OCI-LY7 (cell line): ENCODE results near the gene NPAS2.

Source experiments
- CTCF ChIP-seq: fragments of 200-600 bp; sonication (generic); conservative IDR thresholded peaks from 2 replicates; pipeline ENCODE4 v1.5.1; 2014; ENCODE audit warnings: mild to moderate bottlenecking, antibody characterized with exemption, low read length, moderate library complexity, mixed read lengths
- EZH2phosphoT487 ChIP-seq: fragments of 200-600 bp; sonication (generic); IDR thresholded peaks from 2 replicates; pipeline ENCODE4 v1.6.1; 2018; ENCODE audit warnings: low read depth, borderline replicate concordance, mild to moderate bottlenecking, mixed run types, antibody characterized with exemption, low read length, moderate library complexity, mixed read lengths

GRCh38 chr2:100835006-100835659 lies 15.2 kb downstream of the NPAS2 start:
- no peak for TF ChIP-seq CTCF
- no peak for TF ChIP-seq EZH2phosphoT487
